ENCODE results near the gene OR52N5. TPM values are rescaled to one million over a fixed set of nuclear protein-coding genes. Genes with fewer than 3 reads are reported as not detected.

OR52N5 gene
- not detected for total RNA-seq

GRCh38 chr11:5783255-5783654 is at the start of gene OR52N5:
TSS of gene OR52N5 (minus strand) at chr11:5783355. CDS start at chr11:5778634, 4,721 bp downstream.
- Histone ChIP-seq H3K9me3 (no peaks in the 10 kb centered on the region), H3K27ac (no peak within 1 kb of the TSS), H3K36me3 (no peaks in the 10 kb centered on the region), H3K4me3 (no peak within 1 kb of the TSS), H3K27me3 (no peaks in the 10 kb centered on the region), H3K4me1 (no peaks in the 10 kb centered on the region)
- no peak for DNase-seq (ENCODE audit: low spot score in 2 of 2)
- intact Hi-C loops (cut with DNase I) = no loop called here
- TF ChIP-seq CTCF (IDR thresholded peaks at IDR 0.05) = no peak

GRCh38 chr11:5831196-5831829 is 48.2 kb upstream of the OR52N5 start:
- Histone ChIP-seq H3K9me3 (no peaks in the 10 kb centered on the region), H3K36me3 (no peaks in the 10 kb centered on the region), H3K4me3 (no peak overlapping the region), H3K4me1 (no peaks in the 10 kb centered on the region), H3K27ac (no peak overlapping the region), H3K27me3 (no peaks in the 10 kb centered on the region)
- TF ChIP-seq CTCF (IDR thresholded peaks at IDR 0.05) = no peak
- intact Hi-C loops (cut with DNase I) = no loop called here
- no peak for DNase-seq (ENCODE audit: low spot score in 2 of 2)

- Histone ChIP-seq H3K27me3 (no peaks in the 10 kb centered on the region), H3K36me3 (no peaks in the 10 kb centered on the region), H3K4me1 (no peaks in the 10 kb centered on the region), H3K4me3 (no peak overlapping the region), H3K9me3 (no peaks in the 10 kb centered on the region), H3K27ac (no peak overlapping the region)
- DNase-seq (ENCODE audit: low spot score in 2 of 2) = no peak
- no peak for TF ChIP-seq CTCF (IDR thresholded peaks at IDR 0.05)
- intact Hi-C loops (cut with DNase I) = no loop called here
Measured at GRCh38 chr11:5818245-5818886, 35.2 kb upstream of the OR52N5 start.

- no peak for DNase-seq (ENCODE audit: low spot score in 2 of 2)
- intact Hi-C loops (cut with DNase I) = no loop called here
- Histone ChIP-seq H3K4me1 (no peaks in the 10 kb centered on the region), H3K27me3 (no peaks in the 10 kb centered on the region), H3K36me3 (no peaks in the 10 kb centered on the region), H3K27ac (no peak overlapping the region), H3K9me3 (no peaks in the 10 kb centered on the region), H3K4me3 (no peak overlapping the region)
- no peak for TF ChIP-seq CTCF (IDR thresholded peaks at IDR 0.05)
Measured at GRCh38 chr11:5815534-5815933, 32.4 kb upstream of the OR52N5 start.

GRCh38 chr11:5809905-5810795 is 27.0 kb upstream of the OR52N5 start:
- Histone ChIP-seq H3K4me1 (no peaks in the 10 kb centered on the region), H3K27me3 (no peaks in the 10 kb centered on the region), H3K27ac (no peak overlapping the region), H3K36me3 (no peaks in the 10 kb centered on the region), H3K9me3 (no peaks in the 10 kb centered on the region), H3K4me3 (no peak overlapping the region)
- no peak for TF ChIP-seq CTCF (IDR thresholded peaks at IDR 0.05)
- no peak for DNase-seq (ENCODE audit: low spot score in 2 of 2)
- intact Hi-C loops (cut with DNase I) = loop anchor here (2.0 to 5.0 kb wide), 4 partner anchors 123 to 1173 kb away; partner anchors contain the start of genes OR51D1, TRIM22 and TRIM5

Data from ascending aorta (tissue), 2 donors.